Adrenal gland (tissue), 5 donors: ENCODE results near the gene CMTM8.

Experiments used
- CTCF ChIP-seq, 6 experiments: fragments of 450-650 bp in 4 of 6; fragments of 200-600 bp in 2 of 6; sonication (generic) in 1 of 6; IDR thresholded peaks; 1 replicate in 5 of 6; 2 replicates in 1 of 6; pipeline versions ENCODE4 v1.5.1 to v1.8.0; 2016 to 2021; ENCODE audit warnings: antibody characterized with exemption in 6 of 6, mild to moderate bottlenecking in 2 of 6, moderate library complexity in 1 of 6
- POLR2A ChIP-seq, 2 donors: fragments of 450-650 bp; IDR thresholded peaks; one replicate each; pipeline ENCODE4 v1.6.1; 2017; ENCODE audit warnings: antibody characterized with exemption in 2 of 2, mild to moderate bottlenecking in 2 of 2, moderate library complexity in 1 of 2
- donor health status: DM: no; HTN: no; CAD: no.

- TF ChIP-seq CTCF (IDR thresholded peaks at IDR 0.05) (no peak), POLR2A (IDR thresholded peaks at IDR 0.05) (no peak)
Observed at GRCh38 chr3:32194653-32195052, 43.8 kb upstream of the CMTM8 start.
